Liver (tissue), 9 donors: Measurements from ENCODE around the gene TYMS. TPM values are rescaled to one million over a fixed set of nuclear protein-coding genes. Genes with fewer than 3 reads are reported as not detected.

ENCODE experiments used
- DNase-seq: peaks from one replicate; pipeline ENCODE4 v3.0.0-alpha.2; 2017; ENCODE audit warnings: low spot score
- H3K27ac ChIP-seq, 2 donors: one replicate each; pipeline ENCODE4 v1.7.0; 2013; ENCODE audit warnings: inconsistent platforms in 2 of 2, low read length in 2 of 2, control low read depth in 1 of 2, low read depth in 1 of 2, mild to moderate bottlenecking in 1 of 2
- H3K27me3 ChIP-seq, 4 donors: one replicate each; pipeline versions ENCODE4 v1.6.1 to v1.7.0; 2013; ENCODE audit warnings: low read length in 3 of 4, inconsistent platforms in 1 of 4, mild to moderate bottlenecking in 1 of 4, moderate library complexity in 1 of 4; ENCODE audit not compliant: control insufficient read depth in 4 of 4, insufficient read depth in 4 of 4
- H3K36me3 ChIP-seq, 4 donors: one replicate each; pipeline versions ENCODE4 v1.6.1 to v1.7.0; 2013; ENCODE audit warnings: low read length in 3 of 4, mild to moderate bottlenecking in 3 of 4, low read depth in 1 of 4, moderate library complexity in 1 of 4; ENCODE audit not compliant: control insufficient read depth in 4 of 4, insufficient read depth in 3 of 4
- H3K4me1 ChIP-seq, 4 donors: one replicate each; pipeline versions ENCODE4 v1.6.1 to v1.7.0; 2013; ENCODE audit warnings: low read length in 3 of 4, mild to moderate bottlenecking in 3 of 4, moderate library complexity in 1 of 4; ENCODE audit not compliant: control insufficient read depth in 4 of 4, insufficient read depth in 4 of 4
- H3K4me3 ChIP-seq, 3 donors: one replicate each; pipeline versions ENCODE4 v1.6.1 to v1.7.0; 2013; ENCODE audit warnings: low read length in 3 of 3, control low read depth in 1 of 3, low read depth in 1 of 3, mild to moderate bottlenecking in 1 of 3
- H3K9ac ChIP-seq, 2 donors: one replicate each; pipeline ENCODE4 v1.7.0; 2013; ENCODE audit warnings: low read length in 2 of 2, mild to moderate bottlenecking in 2 of 2, moderate library complexity in 2 of 2, control low read depth in 1 of 2, low read depth in 1 of 2
- H3K9me3 ChIP-seq, 4 donors: one replicate each; pipeline versions ENCODE4 v1.6.1 to v1.7.0; 2013; ENCODE audit warnings: low read length in 3 of 4; ENCODE audit not compliant: control insufficient read depth in 4 of 4
- GABPA ChIP-seq, 2 donors: IDR thresholded peaks in 1 of 2; conservative IDR thresholded peaks in 1 of 2; 2 replicates each; pipeline ENCODE4 v1.6.1; 2016; ENCODE audit warnings: antibody characterized with exemption in 2 of 2, mild to moderate bottlenecking in 1 of 2, moderate library complexity in 1 of 2
- HNF4A ChIP-seq, 2 donors: conservative IDR thresholded peaks; 2 replicates each; pipeline ENCODE4 v1.6.1; 2016; ENCODE audit warnings: antibody characterized with exemption in 2 of 2, mild to moderate bottlenecking in 2 of 2
- JUND ChIP-seq, 2 donors: IDR thresholded peaks; 2 replicates each; pipeline ENCODE4 v1.6.1; 2016; ENCODE audit warnings: antibody characterized with exemption in 2 of 2
- NR2F2 ChIP-seq: IDR thresholded peaks from 2 replicates; pipeline ENCODE4 v1.6.1; 2016; ENCODE audit warnings: antibody characterized with exemption
- RAD21 ChIP-seq, 2 donors: IDR thresholded peaks; 2 replicates each; pipeline ENCODE4 v1.6.1; 2016; ENCODE audit warnings: antibody characterized with exemption in 2 of 2, mild to moderate bottlenecking in 2 of 2
- RXRA ChIP-seq, 2 donors: IDR thresholded peaks; 2 replicates each; pipeline ENCODE4 v1.6.1; 2017 to 2018; ENCODE audit warnings: antibody characterized with exemption in 2 of 2, mild to moderate bottlenecking in 1 of 2
- TAF1 ChIP-seq: conservative IDR thresholded peaks from 2 replicates; pipeline ENCODE4 v1.6.1; 2016; ENCODE audit warnings: antibody characterized with exemption, mild to moderate bottlenecking
- YY1 ChIP-seq: IDR thresholded peaks from 2 replicates; pipeline ENCODE4 v1.6.1; 2016; ENCODE audit warnings: antibody characterized with exemption, mild to moderate bottlenecking
- WGBS: extraction: QIAGEN DNeasy Blood & Tissue Kit; methylation state at CpG from one replicate; pipeline ENCODE4 v1.1.7; 2013; 5-methylcytosine and 5-hydroxymethylcytosine counted together
- polyA plus RNA-seq, 2 donors: library from polyadenylated mRNA; stranded (reverse) in 1 of 2; unstranded in 1 of 2; fragments of 200-250 nt in 1 of 2; fragments of >200 nt in 1 of 2; fragmentation: Nextera tagmentation in 1 of 2; extraction: Ambion mirVana in 1 of 2; gene quantifications; one replicate each; pipeline versions ENCODE4 v1.2.1 to v1.2.3, GENCODE V29; 2013 to 2015
- total RNA-seq, 2 donors: library from RNA; depleted of rRNA; stranded (reverse); fragments of >200 nt; gene quantifications; one replicate each; pipeline ENCODE4 v1.2.3, GENCODE V29; 2014
- TF ChIP-seq, protein P1 (sequence below): fragments of 150-350 bp; IDR thresholded peaks from 2 replicates; pipeline ENCODE4 v1.5.1; 2017; ENCODE audit warnings: improper control_type of control experiment, low read depth, low read length; ENCODE audit not compliant: missing input control
- TF ChIP-seq, protein P2 (sequence below): IDR thresholded peaks from 2 replicates; pipeline ENCODE4 v1.6.1; 2016; ENCODE audit warnings: antibody characterized with exemption
- TF ChIP-seq, protein P3 (sequence below): IDR thresholded peaks from 2 replicates; pipeline ENCODE4 v1.6.1; 2016; ENCODE audit warnings: antibody characterized with exemption, mild to moderate bottlenecking
- donor health status: healthy.
- donor health status: healthy.
- donor health status: healthy.
- donor health status: healthy.
- donor health status: healthy.

TYMS gene
- total and polyA plus RNA-seq, 4 donors, result 0.25 to 77.4 (median 5.3) TPM

DNA sequence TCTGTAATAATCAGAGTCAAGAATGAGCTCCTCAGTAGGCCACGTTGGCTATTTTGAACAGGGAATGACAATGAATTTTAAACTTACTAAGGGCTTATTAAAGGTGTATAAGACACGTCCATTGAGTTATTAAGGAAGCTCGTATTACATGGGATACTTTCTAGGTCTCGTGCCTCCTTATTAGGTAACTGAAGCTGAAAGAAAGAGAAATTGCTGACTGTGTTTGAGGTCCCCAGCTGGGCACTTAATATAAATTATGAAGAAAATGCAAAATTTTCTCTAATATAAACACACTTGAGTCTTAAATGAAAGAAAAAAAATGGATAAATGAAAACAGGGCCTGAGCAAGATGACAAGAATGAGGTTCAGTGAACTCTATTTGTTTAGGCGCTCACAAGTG lies 38.8 kb upstream of the TYMS start:
- H3K9me3 ChIP-seq, result no peaks in the 10 kb centered on the region
- H3K4me3 ChIP-seq, result no peak overlapping the region
- TF ChIP-seq RXRA (IDR thresholded peaks at IDR 0.05), result no peak
- no peak for TF ChIP-seq NR2F2
- no peak for TF ChIP-seq GABPA (IDR thresholded peaks at IDR 0.05 in 1 of 2, conservative IDR thresholded peaks at IDR 0.05 in 1 of 2)
- TF ChIP-seq, protein P1, sequence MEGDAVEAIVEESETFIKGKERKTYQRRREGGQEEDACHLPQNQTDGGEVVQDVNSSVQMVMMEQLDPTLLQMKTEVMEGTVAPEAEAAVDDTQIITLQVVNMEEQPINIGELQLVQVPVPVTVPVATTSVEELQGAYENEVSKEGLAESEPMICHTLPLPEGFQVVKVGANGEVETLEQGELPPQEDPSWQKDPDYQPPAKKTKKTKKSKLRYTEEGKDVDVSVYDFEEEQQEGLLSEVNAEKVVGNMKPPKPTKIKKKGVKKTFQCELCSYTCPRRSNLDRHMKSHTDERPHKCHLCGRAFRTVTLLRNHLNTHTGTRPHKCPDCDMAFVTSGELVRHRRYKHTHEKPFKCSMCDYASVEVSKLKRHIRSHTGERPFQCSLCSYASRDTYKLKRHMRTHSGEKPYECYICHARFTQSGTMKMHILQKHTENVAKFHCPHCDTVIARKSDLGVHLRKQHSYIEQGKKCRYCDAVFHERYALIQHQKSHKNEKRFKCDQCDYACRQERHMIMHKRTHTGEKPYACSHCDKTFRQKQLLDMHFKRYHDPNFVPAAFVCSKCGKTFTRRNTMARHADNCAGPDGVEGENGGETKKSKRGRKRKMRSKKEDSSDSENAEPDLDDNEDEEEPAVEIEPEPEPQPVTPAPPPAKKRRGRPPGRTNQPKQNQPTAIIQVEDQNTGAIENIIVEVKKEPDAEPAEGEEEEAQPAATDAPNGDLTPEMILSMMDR, result no peak
- H3K36me3 ChIP-seq, result no peaks in the 10 kb centered on the region
- no peaks in the 10 kb centered on the region for H3K27me3 ChIP-seq
- DNase-seq, result no peak
- H3K9ac ChIP-seq, result no peak overlapping the region
- H3K4me1 ChIP-seq, result no peaks in the 10 kb centered on the region
- no peak overlapping the region for H3K27ac ChIP-seq
- WGBS, result 84% methylated on average over 5 of the region's 5 CpGs

DNA sequence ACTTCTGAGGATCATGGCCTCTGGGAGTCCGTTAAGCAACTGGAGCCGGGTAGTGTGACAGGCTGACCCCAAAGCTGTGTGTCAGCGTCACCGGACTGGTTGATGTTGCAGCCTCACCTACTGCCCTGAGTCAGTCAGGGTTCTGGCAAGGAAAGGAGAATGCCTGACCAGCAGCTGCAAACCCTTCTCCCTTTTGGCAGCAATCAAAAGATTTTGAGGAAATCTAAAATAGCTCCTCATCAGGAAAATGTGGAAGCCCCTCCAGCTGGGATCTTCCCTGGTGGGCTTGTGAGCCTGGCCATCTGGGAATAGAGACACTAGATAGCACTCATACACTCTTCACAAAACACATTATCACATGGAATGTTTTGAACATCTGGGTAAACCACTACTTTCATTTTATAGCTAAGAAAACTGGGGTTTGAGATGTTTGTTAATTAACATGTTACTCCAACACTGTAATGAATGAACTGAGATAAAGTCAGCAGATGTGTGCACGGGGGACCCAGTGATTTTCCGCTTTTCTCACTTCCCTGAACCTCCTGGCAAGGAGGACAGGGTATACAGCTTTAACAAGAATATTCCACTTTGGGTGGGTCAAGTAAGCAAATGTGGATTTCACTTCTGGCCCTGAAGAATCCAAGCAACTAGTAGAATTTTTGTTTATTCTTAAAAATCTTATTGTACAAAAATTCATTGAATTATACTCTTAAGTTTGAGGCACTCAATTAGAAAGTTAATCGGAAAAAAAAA lies 36.0 kb upstream of the TYMS start:
- Histone ChIP-seq H3K4me1 (peaks cover 0 to 3% (median 1%) of the 10 kb centered on the region in 4 donors), H3K9me3 (no peaks in the 10 kb centered on the region), H3K4me3 (no peak overlapping the region), H3K36me3 (no peaks in the 10 kb centered on the region), H3K27me3 (no peaks in the 10 kb centered on the region), H3K9ac (no peak overlapping the region), H3K27ac (no peak overlapping the region)
- 54% methylated on average over 7 of the region's 7 CpGs for WGBS
- no peak for DNase-seq
- TF ChIP-seq, protein P2, sequence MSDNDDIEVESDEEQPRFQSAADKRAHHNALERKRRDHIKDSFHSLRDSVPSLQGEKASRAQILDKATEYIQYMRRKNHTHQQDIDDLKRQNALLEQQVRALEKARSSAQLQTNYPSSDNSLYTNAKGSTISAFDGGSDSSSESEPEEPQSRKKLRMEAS, result no peak
- TF ChIP-seq, protein P1, result no peak
- no peak for TF ChIP-seq NR2F2
- TF ChIP-seq YY1, result no peak
- TF ChIP-seq RAD21 (IDR thresholded peaks at IDR 0.05), result no peak
- no peak for TF ChIP-seq HNF4A (conservative IDR thresholded peaks at IDR 0.05)
- TF ChIP-seq, protein P3, sequence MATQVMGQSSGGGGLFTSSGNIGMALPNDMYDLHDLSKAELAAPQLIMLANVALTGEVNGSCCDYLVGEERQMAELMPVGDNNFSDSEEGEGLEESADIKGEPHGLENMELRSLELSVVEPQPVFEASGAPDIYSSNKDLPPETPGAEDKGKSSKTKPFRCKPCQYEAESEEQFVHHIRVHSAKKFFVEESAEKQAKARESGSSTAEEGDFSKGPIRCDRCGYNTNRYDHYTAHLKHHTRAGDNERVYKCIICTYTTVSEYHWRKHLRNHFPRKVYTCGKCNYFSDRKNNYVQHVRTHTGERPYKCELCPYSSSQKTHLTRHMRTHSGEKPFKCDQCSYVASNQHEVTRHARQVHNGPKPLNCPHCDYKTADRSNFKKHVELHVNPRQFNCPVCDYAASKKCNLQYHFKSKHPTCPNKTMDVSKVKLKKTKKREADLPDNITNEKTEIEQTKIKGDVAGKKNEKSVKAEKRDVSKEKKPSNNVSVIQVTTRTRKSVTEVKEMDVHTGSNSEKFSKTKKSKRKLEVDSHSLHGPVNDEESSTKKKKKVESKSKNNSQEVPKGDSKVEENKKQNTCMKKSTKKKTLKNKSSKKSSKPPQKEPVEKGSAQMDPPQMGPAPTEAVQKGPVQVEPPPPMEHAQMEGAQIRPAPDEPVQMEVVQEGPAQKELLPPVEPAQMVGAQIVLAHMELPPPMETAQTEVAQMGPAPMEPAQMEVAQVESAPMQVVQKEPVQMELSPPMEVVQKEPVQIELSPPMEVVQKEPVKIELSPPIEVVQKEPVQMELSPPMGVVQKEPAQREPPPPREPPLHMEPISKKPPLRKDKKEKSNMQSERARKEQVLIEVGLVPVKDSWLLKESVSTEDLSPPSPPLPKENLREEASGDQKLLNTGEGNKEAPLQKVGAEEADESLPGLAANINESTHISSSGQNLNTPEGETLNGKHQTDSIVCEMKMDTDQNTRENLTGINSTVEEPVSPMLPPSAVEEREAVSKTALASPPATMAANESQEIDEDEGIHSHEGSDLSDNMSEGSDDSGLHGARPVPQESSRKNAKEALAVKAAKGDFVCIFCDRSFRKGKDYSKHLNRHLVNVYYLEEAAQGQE, result no peak
- no peak for TF ChIP-seq JUND (IDR thresholded peaks at IDR 0.05)
- no peak for TF ChIP-seq RXRA (IDR thresholded peaks at IDR 0.05)
- TF ChIP-seq TAF1, result no peak
